ENCODE results near the gene ADM2.

The ADM2 gene

DNA sequence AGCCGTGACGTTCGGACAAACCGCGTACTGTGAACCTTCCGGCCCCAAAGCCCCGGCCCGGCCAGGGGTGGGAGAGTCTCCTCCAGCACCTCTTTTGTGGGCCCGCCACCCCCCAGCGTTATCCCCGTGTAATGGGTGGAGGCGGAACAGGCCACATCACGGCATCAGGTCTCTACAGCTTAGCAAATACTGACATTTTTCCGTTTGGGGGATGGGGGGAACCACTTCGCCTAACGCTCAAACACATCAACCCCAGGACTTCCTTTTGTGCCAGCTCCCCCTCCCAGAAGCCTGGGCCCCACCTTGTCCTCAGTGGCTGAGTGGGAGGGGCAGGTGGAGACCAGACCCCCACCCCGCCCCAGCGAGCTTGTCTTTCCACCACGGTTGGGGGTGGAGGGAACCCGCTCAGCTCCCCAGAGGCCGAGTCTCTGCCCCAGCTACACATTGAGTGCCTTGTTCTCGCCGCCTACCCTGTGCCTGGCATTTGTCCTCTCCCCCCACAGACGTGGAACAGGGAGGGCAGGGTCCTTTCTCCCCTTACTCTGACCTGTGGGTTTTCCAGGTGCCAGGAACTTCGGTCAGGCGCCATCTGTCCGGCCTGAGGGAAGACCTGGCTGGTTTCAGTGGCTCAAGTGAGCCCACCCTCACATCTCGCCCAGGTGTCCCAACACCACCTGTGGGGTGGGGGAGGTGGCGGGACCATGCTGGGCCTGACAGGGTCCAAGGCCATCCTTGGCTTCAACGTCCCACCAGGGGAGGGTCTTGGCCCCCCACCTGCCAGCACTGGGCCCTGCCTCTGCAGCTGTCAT lies 36.1 kb upstream of the ADM2 start:
- no peak for DNase-seq (ENCODE audit: low spot score)

DNA sequence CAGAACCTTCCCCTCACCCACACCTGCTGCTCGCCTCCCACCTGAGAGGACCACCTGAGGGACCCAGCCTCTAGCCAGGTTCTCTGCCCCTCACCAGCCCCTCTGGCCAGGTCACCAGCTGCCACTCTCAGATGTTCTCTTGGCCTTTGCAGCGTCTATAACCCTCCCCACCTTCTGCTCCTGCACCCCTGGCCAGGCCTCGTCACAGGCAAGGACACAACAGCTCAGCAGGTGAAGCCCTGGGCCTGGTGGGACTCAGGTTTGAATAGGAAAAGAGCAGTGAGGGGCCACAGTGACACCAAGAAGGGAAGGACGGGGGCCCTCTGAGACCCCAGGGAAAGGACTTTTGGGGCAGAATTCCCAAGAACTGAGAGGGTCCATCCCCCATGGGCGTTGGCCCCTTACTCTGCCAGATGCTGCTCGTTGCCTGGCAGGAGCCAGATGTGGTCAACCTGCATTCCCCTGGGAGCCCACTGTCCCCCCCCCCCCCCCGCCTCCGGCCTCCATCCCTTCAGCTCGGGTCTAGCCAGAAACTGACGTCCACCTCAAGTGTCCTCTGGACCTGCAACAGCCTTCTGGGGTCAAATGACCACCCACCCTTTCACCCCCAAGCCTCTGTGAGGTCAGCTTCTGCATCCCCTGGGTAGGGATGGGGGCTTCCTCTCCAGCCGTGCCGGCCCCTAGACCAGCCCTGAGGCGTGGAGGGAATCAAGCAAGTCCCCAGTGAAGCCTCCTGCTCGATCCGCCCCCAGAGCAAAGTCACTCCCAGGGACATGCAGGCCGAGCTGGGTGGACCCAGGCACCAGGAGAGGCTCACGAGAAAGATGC lies 35.2 kb upstream of the ADM2 start:
- no peak for DNase-seq (ENCODE audit: low spot score)

DNA sequence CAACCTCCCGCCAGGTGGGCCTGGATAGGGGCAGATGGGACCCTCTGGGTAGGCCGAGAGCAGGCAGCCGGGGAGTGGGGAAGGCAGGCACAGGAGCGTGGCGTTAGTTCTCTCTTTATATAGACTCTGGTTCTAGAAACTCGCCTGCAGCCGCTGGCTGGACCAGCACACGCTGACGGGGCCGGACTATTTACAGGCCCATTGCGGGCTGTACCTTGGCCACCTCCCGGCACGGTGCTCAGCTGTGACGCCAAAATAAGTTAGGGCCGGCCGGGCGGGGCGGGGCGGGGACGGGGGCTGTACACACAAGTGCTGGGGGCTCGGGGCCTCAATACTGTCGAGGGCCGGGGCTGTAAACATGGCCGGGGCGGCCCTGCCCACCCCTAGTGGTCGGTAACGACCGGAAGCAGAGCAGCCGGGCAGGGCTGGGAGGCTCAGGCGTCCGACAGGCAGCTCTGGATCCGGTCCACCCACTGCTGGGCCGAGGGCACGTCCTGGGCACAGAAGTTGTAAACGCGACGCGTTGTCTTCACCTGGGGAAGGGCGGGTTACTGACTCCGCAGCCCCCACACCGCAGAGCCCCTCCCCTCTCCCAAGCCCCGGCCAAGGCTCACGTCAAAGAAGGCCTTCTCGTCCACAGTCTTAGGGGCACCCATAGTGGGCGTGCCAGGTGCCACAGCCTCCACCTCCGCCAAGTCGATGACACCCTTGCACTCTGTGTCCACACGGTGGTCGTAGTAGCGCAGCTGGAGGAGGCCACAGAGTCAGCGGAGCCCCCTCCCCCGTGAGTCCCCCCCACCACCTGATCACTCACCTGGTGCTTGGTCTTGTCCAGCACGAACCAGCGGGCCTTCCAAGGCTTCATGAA lies 34.4 kb upstream of the ADM2 start:
- no peak for DNase-seq (ENCODE audit: low spot score)

DNA sequence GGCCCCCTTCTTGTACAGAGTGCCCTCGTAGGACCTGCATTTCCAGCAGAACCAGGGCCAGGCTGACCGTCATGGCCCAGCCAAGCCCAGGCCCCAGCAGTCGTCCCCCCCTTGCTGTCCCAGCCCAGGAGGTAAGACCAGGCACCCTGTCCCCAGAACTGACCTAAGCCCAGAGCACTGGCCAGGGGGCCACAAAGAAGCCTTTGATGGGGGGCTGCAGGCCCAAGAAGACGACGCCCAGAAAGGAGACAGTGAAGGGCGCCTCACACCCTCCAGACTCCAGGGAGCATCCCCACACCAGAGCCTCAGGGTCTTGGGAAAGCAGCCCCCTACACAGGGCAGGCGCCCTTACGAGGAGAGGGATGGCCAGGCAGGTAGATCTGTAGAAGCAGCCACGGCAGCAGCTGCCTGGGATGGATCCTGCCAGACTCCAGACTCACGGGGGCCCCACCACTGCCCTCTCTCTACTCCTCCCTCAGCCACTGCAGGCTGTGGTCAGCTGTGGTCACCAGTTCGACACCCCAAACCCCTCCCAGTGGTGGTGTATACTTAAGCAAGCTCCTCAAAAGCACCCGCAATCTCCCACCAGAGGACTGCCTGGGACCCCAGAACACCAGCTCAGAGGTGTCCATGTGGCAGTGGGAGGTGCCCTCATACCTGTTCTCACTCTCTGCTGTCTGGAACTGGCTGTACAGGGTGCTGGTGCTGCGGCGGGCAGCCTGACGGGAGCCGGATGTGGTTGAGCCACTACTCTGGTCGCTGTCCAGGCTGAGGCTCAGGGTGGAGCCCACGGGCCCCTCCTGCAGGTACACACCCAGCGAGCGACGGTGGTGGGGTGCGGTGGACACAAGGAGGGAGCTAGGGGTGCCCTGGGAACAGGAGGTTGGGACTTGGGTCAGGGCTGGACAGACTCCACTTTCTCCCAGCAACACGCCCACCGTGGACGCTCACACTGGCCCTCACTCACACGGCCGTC lies 33.5 kb upstream of the ADM2 start:
- no peak for DNase-seq (ENCODE audit: low spot score)

DNA sequence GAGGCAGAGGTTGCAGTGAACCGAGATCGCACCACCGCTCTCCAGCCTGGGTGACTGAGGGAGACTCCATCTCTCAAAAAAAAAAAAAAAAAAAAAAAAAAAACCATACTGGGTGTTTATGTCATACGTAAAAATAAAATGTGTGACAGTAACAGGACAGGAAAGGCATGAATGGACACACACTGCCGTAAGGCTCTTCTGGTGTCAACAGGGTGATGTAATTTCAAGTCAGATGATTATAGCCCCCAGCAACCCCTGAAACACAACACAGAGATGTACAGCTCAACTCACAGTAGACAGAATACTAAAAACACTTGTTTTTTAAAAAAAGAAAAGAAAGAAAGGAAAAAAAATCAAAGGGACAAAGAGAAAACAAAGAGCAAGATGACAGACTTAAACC lies 28.7 kb upstream of the ADM2 start:
- DNase-seq (ENCODE audit: low spot score), result no peak

DNA sequence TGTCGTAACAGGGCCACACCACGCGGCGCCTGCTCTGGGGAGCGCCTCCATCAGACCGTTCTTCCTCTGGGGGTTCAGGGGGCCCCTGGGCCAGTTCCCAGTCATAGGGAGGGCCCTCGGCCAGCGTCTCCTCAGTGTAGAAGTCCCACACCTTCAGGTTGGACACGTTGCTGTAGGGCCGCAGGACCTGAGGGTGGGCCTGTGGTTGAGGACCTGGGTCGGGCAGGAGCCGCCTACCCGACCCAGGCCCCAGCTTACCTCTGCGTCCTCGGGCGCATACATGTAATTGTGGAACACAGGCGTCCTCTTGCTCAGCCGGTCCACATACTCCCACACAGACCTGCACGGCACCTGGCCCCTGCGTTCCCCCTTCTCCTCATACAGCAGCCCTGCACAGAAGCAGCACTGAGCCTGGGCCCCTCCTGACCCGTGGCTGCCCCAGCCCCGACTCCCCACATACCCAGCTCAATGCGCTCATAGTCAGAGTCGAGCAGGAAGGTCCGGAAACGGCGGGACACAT lies 26.7 kb upstream of the ADM2 start:
- no peak for DNase-seq (ENCODE audit: low spot score)

DNA sequence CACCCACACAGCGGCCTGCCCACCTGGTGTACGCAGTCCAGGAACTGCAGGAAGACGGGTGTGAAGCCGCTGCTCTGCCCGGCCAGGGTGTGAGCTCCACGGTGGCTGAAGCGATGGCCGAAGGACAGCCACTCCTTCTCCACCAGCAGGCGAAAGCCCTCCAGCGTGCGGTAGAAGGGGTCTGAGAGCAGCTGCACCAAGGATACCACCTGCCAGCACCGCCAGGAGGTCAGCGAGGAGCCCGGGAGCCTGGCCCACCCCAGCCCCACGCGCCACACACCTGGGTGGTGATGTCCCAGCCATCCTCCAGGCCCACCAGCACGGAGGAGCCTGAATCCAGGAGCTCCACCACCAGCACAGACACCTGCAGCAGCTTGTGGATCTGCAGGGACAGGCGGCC lies 26.1 kb upstream of the ADM2 start:
- no peak for DNase-seq (ENCODE audit: low spot score)

DNA sequence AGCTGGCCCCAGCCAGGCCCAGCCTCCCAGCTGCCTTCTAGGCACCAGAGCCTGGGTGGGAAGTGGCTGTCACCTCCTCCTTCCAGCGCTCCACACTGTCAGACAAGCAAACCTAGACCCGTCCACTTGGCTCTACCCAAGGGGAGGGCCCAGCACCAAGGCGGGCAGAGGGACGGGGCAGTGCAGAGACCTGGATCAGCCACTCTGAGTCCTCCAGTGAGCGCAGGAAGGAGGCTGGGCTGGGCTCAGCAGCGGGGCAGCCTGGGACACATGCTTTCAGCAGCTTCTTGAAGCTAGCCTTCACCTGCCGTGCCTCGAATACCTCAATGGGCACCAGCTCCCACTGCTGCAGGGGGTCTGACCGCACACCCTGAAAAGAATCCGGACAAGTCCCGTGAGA lies 25.3 kb upstream of the ADM2 start:
- DNase-seq (ENCODE audit: low spot score), result no peak

DNA sequence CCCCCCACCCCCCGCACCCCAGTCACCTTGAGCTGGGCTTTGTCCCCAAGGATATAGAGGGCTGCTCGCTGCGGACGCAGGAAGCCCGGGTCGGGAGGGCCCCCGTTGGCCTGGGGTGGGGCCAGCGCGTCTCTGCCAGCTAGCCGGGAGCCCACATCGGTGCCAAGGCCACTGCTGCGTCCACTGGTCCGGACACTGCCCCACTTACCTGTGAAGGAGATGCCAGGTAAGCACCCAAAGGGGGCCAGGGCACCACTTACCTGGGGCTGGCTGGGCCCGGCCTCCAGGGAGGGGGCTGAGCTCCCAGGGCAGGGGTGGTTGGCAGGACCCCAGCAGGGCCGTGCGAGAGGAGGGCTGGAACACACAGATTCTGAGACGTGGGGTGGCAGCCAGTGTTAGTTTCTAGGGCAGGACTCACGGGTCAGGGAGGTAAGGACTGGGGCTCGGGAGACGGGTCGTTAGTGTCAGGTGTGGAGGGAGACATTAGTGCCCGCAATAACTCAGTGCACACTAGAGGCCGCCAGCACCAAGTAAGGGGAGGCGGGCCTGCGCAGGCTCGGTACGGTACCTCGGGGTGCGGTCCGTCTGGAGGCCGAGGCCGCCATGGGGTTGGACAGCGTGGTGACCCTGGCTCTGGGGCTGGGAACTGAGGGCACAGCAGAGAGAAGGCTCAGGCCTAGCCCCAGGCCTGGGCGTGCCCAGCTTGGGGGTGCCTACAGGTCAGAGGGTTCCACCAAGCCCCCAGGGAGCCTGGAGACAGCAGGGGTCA lies 24.7 kb upstream of the ADM2 start:
- no peak for DNase-seq (ENCODE audit: low spot score)

DNA sequence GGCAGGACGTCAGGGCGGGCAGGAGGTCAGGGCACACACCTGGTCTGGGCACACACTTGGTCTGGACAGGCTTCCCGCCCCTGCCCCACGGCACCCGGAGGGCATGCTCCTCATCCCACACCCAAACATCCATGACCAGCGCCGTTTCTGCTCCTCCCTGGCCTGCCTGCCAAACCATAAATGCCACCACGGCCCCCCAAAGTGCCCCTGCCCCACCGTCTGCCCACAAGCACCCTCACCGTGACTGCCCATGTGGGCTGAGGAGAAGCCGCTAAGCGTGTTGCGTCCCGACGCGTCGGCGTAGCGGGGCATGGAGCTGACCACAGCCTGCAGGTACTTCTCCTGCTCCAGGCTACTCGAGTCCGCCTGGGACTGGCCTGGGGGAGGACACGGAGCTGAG lies 22.3 kb upstream of the ADM2 start:
- no peak for DNase-seq (ENCODE audit: low spot score)

DNA sequence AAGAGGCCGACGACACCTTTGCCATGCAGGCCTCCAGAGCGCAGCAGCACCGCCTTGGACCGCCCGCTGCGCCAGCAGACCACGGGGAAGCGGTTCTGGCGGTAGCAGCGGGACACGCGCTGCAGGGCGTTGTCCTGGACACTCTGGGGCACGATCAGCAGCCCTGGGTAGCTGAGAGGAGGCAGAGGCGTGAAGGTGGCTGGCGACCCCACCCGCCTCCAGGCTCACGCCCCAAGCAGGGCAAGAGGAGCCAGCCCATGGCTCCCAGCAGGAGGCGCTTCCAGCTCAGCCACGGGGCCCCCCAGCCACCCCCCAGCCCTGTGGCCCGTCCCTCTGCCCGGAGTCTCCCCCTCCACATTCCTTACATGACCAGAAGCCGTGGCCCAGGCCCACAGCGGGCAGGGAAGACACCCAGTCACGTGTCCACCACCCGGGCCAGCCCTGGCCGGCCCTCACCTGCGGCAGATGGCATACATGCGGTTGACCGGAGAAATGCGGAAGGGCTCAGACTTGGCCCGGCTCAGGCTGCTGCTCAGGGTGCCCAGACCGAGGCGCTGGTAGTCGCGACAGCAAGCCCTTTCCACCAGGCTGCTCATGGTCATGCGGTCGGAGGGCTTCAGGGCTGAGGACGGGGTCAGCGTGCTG lies 21.7 kb upstream of the ADM2 start:
- DNase-seq (ENCODE audit: low spot score), result no peak

DNA sequence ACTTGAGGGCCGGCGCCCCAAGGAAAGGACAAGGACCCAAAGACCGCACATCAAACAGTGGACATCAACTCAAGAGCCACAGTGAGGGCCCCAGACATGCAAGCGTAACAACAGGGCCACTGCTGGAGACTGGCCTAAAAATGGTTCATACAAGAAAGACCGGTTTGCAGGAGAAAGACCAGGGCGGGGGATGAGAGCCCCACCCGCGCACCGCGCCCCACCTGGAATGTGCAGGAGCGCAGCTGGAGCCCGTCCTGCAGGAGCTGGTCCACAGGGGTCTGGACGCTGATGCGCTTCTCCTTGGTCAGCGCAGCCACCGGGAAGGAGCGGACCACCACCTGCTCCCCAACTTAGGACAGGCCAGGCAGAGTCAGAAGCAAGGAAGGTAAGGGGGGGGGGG lies 20.4 kb upstream of the ADM2 start:
- no peak for DNase-seq (ENCODE audit: low spot score)

DNA sequence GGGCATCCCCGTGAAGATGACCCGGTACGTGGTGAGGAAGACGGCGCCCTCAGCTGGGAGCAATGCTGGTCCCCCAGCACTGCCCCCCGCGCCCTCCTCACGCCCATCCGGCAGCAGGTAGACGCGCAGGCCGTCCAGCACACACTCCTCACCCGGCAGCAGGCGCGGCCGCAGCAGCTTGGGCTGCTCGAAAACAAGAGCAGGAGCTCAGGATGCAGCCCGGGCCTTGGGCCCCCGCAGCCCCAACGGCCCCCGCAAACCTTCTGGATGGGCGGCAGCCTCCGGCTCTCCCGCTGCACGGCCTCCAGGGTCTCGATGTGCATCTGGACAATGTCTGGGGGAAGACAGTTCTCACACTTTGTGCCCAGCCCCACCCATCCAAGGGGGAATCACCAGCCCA lies 19.8 kb upstream of the ADM2 start:
- no peak for DNase-seq (ENCODE audit: low spot score)

DNA sequence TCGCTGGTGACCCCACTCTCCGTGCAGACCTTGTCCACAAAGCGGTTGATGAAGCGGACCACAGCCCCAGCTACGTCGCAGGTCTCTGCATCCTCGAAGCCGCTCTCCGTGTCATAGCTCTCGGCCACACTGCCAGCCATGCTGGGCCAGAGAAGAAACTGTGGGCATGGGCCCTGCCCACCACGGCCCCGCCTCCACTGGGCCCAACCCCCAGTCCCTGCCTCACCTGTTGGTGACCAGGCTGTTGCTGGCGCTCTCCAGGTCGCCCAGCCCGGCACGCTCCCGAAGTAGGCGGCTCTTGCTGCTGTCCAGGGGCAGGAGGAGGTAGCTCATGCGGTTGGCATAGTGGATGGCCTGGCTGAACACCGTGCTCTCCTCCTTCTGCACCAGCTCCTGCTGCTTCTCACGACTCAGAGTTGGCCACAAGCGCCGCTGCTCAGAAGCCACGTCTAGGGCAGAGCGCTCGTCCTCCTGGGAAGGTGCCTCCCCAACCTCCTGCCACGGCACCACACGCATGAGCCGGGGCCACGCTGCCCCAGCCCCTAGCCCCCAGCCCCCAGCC lies 19.3 kb upstream of the ADM2 start:
- no peak for DNase-seq (ENCODE audit: low spot score)

DNA sequence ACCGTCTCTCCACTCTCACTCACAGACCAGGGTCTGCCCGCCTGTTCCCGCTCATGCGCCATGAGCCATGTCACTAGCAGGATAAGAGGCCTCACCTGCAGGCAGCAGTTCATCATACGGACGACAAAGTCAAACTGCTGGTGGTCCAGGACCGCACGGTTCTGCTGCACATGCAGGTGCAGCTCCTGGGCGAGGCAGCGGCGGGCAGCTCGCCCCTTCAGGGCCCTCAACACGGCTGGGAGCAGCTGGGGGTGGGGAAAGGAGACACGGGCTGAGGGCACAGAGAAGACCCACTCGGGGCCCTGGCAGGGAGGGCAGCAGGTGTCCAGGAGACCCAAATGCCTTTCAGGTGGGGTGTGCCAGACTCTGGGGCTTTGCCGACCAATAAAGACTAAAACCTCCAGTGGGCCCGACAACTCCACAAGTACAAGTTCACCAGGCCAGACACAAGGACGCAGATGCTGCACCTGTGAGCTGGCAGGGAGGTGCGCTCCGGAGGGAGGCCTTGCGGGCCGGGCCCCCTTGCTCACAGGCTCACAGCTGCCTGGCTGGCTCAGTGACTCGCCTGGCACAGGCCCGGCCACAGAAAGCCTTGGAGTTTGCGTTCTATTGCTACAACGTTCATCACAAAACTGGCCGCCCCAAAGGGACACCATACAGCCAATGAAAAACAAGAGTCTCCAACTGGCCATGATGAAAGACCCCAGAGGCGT lies 18.0 kb upstream of the ADM2 start:
- no peak for DNase-seq (ENCODE audit: low spot score)

DNA sequence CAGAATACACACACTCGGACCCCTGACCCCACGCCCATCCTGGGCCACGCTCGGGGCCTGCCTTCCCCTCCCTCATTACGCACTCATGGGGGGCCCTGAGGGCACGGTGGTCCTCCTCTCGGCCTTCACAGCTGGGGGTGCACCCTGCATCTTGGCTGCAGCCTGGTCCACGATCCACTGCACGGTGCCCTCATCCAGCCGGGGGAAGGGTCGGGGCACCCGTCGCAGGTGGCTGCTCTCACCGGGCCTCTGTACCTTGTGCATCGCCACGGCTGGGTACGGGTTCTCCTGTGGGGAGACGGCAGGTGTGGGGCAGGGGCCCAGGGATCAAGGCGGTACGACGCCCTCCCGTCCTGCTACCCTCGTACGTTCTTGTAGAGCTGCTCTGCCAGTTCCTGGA lies 16.9 kb upstream of the ADM2 start:
- DNase-seq (ENCODE audit: low spot score), result no peak

DNA sequence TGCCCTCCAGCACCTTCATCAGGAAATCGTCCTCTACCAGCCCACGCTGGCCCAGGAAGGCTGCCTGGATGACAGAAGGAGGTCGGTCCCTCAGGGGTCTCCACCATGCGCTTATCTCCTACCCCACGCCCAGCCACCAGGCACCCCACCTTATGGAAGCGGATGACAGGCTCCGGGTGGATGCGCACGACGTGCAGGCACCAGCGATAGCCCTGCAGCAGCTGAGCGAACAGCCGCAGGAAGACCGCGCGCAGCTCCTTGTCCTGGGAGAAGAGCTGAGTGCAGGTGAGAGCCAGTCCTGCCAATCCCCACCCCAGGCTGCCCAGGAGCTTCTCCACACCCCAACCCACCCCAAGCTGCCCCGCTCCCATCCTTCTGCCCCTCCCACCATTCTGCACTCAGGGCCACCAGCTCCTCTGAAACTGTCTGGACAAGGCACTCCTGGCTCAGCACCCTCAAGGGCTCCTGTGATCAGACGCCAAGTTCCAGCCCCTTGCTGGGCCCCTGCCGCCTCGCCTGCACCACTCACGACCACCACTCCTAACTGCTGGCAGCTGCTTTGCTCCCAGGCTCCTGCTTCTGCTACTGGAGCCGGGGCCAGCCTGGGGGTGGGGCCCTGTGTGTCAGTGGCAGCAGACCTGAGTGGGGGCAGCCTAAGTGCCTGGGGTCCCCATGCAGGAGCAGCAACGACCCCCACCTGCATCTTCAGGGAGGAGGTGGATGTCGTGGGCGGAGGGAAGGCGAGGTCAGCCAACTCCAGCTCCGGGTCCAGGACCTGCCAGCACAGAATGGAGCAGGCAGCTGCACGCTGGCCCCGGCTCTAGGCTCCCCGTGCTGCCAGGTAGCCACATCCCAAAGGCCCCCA lies 16.0 kb upstream of the ADM2 start:
- DNase-seq (ENCODE audit: low spot score), result no peak

DNA sequence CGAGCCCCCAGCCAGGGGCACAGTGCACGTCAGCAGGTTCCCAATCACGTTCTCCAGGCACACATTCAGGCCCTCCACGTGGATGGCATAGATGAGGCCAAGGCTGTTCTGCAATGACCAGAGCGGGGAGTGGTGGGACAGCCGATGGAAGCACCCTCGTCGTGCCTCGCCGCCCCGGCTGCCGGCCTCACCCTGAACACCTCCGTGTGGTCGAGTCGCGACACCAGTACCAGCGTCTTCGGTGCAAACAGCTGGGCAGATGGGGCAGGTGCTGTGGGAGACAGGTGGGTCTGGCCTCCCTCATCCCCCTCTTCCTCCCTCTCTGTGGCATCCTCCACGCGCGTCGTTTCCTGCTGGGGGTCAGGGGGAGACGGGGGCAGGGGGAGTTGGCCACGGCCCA lies 14.0 kb upstream of the ADM2 start:
- no peak for DNase-seq (ENCODE audit: low spot score)

Measured in RKO (cell line).